ENCODE measurements around the gene SNX20.

SNX20 gene

DNA sequence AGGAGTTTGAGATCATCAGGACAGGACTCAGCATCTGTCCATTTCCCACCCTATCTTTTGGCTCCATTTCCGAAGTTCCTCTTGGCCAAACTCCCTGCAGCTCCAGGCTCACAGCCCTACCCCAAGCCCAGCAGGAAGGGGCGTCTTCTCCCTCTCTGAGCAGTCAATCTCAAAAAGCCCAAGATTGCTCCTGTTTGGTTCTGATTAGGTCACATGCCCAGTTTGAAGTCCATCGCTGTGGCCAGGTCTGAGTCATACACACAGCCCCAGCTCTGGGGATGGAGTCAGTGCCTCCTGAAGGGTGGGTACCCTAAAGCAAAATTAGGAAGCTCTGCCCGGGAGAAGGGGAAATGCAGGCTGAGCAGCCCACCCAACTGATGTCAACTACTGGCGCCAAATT lies 23.9 kb downstream of the SNX20 start:
- DNase-seq: no peak

- no peak for DNase-seq
Measured at GRCh38 chr16:50655558-50656055, 25.5 kb downstream of the SNX20 start.

DNA sequence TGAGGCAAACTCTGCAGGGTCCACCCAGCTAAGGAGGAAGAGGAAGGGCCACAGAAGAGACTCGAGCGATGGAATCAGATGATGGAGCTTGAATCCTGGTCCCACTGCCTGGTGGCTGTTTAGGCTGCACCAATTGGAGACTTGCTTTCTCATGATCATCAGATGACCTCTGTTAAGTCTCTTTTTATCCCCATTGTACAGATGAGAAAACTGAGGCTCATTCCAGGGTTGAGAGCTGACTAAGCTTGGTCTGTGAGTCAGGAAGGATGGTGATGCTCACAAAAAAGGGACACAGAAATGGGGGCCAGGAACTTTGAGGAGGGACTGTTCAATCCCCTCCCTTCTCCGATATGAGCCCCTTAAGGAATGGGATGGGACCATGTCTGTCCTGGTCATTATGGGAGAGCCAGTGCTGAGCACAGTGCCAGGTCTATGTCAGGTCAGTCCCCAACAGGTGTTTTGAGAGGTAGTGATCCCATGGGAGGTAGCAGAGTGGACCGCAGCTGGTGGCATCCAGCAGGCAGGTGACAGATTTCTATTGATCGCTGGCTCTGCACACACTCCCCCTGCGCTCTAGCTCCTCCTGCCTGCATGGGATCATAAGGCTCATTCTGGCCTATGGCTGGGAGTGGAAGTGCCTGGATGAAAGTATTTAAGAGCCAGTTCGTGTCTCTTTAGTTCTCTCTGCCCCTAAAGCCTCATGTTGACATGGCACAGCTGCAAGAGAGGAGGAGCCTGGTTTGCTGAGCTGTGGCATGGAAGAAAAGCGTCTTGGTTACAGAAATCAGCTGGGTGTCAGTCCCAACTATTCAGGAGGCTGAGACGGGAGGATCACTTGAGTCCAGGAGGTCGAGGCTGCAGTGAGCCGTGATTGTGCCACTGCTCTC lies 27.2 kb downstream of the SNX20 start:
- no peak for DNase-seq

DNA sequence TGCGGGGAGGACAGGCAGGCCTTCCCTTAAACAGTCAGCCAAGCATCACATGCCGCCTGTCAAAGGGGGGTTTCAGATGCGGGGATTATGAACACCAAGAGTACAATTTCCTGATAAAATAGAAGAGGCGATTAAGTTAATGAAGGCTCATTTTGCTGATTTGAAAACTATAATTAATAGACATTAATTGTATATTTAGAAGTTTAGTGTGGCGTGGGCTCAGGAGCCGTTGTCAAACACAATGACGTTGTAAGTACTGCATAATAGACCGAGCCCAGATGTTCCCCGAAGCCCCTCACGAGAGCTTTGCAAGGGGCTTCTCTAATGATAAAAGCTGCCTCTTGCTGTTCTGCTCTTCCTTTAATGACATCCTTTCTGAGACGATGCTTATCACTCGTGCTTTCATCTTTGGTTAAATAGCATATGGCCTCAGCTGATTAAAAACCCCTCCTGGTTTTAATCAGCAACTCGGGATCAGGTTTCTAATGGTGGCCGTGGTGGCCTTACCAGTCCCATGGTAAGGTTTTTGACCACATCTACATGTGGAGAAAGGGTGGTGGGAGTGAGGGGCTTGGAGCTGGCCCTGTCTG lies 28.2 kb downstream of the SNX20 start:
- DNase-seq: no peak

GRCh38 chr16:50651835-50652438 lies 29.2 kb downstream of the SNX20 start:
- no peak for DNase-seq

DNA sequence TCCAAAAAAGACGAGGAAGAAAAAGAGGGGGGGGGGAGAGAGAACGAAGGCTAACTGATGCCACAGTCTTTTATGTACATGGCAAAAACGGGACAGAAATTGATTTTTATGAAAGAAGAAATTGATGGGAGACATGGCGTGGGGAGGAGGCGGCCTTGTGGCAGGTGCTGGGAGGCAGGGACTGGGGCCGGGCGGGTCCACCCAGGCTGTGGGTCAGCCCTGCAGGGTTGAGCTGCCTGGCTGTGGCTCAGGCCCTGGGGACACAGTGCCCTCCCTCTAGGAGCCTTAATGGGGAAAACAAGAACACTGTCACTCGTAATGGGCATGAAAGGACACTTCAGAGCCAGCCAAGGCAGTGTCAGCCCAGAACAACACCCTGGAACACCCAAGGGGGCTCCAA lies 34.8 kb downstream of the SNX20 start:
- no peak for DNase-seq

DNA sequence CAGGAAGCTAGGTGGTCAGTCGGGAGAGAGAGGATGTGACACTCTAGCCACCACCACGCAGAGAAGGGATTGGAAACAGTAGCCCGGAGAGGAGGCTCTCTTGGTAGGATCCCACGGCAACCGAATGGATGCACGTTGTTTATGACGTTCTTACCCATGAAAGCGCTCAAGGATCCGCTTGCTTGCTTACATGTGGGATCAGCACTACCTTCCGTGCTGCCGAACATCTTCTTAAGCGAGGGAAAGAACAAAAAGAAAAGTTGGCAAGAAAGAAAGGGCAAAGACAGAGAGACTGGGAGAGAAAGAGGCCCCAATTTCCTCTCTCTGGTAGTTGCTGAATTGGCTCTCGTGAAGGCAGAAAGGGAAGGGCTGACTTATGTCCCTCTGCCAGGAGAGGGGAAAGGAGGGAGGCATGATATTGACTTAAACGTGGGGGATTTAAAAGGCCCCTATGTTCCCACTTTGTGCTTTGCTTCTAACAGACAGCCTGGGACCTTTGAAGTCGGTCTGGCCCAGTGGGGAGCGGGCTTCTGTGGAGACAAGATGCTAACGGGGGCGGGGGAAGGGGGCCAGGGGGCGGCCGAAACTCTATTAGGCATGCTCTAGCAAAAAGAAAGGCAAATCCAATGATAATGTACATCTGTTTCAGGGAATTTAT lies 35.4 kb downstream of the SNX20 start:
- DNase-seq: no peak

DNA sequence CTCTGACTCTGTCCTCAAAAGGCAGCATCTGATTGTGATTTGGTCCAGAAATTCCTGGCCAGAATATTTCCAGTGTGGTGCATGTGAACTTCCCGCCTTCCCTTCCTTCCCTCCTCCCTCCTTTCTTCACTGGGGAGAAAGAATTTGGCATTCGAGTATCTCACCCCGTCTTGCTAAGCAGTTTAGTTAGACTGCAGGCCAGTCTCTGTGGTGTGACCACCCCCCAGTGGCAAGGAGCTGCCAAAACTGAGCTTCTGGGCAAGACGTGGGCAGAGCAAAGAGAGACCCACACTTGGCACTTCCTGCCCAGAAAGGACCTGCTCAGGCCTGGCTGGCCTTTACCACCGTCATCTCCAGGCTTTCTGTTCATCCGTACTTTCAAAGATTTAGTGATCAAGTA lies 36.4 kb downstream of the SNX20 start:
- peak; percentile 56 for DNase-seq

GRCh38 chr16:50644245-50644644 lies 36.9 kb downstream of the SNX20 start:
- no peak for DNase-seq

- no peak for DNase-seq
Measured at GRCh38 chr16:50643192-50643591, 37.9 kb downstream of the SNX20 start.

GRCh38 chr16:50642349-50642748 lies 38.8 kb downstream of the SNX20 start:
- DNase-seq: no peak

- DNase-seq: no peak
Measured at GRCh38 chr16:50641818-50642187, 39.3 kb downstream of the SNX20 start.

DNA sequence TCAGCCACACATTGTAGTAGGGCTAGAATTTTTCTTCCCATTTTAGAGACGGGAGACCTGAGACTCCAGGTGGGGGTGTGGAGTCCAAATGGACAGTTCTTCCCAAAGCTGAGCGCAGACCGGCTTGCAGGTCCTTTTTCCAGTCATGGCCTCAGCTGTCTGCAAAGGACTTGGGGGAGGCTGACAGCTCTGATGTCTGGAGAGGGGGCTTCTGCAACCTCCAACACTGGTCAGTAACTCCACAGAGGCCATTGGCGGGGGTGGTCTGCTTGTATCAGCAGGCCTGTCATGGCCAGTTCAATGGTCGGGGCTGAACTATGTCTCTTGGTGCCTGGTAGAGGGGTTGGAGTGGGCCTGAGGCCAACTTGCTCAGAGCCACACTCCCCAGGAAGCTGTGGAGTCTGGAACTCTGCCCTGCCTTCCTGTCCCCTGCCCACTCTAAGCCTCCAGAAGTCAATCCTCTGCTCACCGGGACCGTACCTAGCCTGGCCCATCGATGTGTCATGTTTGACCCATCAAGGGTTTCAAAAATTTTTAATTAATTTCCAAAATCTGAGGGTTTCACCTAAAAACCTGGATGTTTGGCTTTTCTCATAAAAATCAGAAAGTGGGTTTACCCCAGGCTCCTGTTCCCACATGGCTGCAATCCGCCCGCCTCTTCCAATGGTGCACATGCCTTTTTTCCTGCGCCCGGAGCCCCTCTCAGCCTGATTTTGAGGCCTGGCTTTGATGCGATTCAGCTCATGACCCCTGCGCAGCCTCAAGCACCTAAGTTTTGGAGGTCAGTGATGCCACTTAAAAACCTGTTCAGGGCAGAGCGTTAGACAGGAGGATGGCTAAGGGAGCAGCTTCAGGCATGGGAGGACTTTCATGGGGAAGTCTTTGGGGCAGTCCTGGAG lies 39.9 kb downstream of the SNX20 start:
- no peak for DNase-seq

GRCh38 chr16:50640391-50640790 lies 40.7 kb downstream of the SNX20 start:
- DNase-seq: no peak

DNA sequence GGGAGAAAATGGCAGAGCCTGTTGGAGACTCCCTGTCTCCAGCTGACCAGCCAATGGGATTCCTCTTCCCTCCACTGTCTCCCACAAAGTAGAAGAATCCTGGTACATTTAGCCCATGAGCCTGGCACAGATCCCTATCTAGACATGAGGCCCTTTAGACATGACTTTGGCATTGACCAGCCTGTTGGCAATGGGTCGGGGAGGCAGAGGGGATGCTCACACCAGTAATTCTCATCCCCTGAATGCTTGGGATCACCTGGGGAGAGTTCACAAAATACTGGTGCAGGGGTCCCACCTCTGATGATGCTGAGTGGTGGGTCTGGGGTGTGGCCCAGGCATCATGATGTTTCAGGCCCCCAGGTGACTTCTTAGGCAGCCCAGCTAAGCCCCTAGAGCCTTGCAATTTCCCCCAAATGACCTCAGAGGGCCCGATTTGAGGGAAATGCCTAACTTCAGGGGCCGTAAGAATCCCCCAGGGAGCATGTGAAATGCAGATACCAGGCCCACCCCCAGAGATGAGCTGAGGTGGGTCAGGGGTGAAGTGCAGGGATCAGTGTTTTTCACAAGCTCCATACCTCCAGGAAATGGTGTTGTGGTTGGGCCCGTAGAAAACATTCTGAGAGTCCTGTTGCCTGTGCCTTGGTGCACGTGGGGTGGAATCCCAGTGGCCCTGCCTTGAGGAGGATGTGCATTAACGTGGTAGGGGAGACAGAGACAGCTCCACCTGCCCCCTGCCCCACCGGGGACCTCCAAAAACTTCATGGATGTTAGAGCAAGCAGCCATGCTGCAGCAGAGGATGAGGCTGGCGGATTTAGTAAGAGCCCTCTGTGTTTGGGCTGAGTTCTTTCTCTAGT lies 42.1 kb downstream of the SNX20 start:
- no peak for DNase-seq

DNA sequence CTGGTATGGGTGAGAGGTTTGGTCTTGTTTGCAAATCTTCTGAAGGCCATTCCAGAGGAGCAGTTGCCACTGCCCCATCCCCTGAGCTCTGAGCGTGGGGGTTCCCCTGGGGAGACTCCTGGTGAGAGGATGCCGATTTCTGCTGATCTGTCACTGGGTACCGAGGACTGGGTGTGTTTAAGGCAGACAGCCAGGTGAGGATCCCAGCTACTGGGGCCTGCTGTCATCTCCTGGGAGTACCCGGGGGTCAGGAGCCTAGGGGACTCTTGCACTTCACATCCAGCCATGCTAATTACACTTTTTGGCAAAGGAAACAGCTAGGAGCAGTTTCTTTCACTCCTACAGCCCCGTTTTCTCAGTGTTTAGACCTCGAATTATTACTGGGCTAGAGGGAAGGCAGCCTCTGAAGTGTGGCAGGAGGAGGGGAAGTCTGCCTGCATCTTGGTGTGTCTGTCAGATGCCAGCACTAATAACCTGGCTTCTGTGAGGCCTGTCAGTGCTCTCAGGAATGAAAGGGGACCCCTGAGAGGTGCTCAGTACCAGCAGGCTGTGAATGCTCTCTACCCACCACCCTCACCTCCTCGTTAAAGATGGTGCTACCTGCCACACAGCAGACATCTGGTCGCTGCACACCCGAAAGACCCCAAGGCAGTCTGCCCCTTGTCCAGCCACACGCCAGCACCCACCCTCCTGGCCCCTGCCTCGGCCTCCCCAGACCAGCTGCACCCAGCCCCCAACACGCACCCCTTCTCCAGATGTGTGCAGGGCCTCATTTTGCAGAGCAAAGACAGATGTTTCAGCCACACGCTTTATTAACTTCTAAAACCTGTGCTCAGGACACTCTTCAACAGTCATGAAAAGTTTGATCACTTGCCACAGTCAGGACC lies 43.2 kb downstream of the SNX20 start:
- DNase-seq: no peak

DNA sequence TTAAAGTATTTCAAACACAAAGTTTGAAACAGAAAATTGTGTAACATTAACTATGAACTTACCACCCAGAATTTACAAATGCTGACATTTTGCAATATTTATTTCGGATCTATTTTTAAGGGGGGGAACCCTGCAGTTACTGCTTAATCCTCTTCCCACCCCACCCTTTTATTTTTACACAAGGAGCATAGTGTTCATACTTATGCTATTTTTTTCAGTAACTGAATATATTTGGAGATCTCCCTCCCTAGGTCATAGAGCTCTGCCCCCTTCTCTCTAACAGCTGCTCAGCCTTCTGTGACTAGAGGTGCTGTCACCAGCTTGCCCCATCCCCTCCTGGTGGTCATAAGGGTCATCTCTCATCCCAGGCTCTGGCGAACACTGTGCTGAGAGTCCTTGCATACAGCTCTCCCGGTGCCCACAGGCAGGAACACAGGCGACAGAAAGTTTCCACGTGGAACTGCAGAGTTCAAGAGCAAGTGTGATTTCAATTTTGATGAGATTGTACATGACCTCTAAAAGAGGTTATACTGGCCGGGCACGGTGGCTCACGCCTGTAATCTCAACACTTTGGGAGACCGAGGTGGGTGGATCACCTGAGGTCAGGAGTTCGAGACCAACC lies 44.2 kb downstream of the SNX20 start:
- DNase-seq: no peak

GRCh38 chr16:50635505-50636392 lies 45.4 kb downstream of the SNX20 start:
- no peak for DNase-seq

GRCh38 chr16:50634947-50635346 lies 46.2 kb downstream of the SNX20 start:
- no peak for DNase-seq
